ENCODE measurements around the gene ATP8A1.

The ATP8A1 gene

GRCh38 chr4:42562016-42562415 is 94.9 kb downstream of the ATP8A1 start:
- no peak for DNase-seq

GRCh38 chr4:42561031-42561430 is 95.9 kb downstream of the ATP8A1 start:
- no peak for DNase-seq

- DNase-seq = no peak
Observed at GRCh38 chr4:42560467-42560861, 96.4 kb downstream of the ATP8A1 start.

- DNase-seq = no peak
Observed at GRCh38 chr4:42558156-42558555, 98.7 kb downstream of the ATP8A1 start.

- no peak for DNase-seq
Observed at GRCh38 chr4:42555828-42556227, 101.1 kb downstream of the ATP8A1 start.

- DNase-seq = no peak
Observed at GRCh38 chr4:42554072-42554471, 102.8 kb downstream of the ATP8A1 start.

GRCh38 chr4:42549896-42550295 is 107.0 kb downstream of the ATP8A1 start:
- DNase-seq = no peak

GRCh38 chr4:42547805-42548204 is 109.1 kb downstream of the ATP8A1 start:
- DNase-seq = no peak

- DNase-seq = no peak
Observed at GRCh38 chr4:42543762-42544161, 113.1 kb downstream of the ATP8A1 start.

- DNase-seq = no peak
Observed at GRCh38 chr4:42543126-42543525, 113.8 kb downstream of the ATP8A1 start.

- DNase-seq = no peak
Observed at GRCh38 chr4:42541647-42542046, 115.3 kb downstream of the ATP8A1 start.

- no peak for DNase-seq
Observed at GRCh38 chr4:42533042-42533441, 123.9 kb downstream of the ATP8A1 start.

- DNase-seq = peak; percentile 26
Observed at GRCh38 chr4:42531341-42532030, 125.4 kb downstream of the ATP8A1 start.

- no peak for DNase-seq
Observed at GRCh38 chr4:42523066-42523718, 133.7 kb downstream of the ATP8A1 start.

GRCh38 chr4:42519803-42520417 is 137.0 kb downstream of the ATP8A1 start:
- DNase-seq = peak; percentile 41

GRCh38 chr4:42515156-42515884 is 141.6 kb downstream of the ATP8A1 start:
- DNase-seq = no peak

GRCh38 chr4:42513748-42514492 is 143.0 kb downstream of the ATP8A1 start:
- DNase-seq = no peak

- DNase-seq = no peak
Observed at GRCh38 chr4:42512226-42512625, 144.7 kb downstream of the ATP8A1 start.

GRCh38 chr4:42510225-42510624 is 146.7 kb downstream of the ATP8A1 start:
- DNase-seq = no peak

GRCh38 chr4:42501624-42502401 is 155.1 kb downstream of the ATP8A1 start:
- no peak for DNase-seq

- no peak for DNase-seq
Observed at GRCh38 chr4:42498040-42498439, 158.9 kb downstream of the ATP8A1 start.
